ENCODE results near the gene PHACTR2.
"Not testable (repeated sequence)": the region's sequence is repeated elsewhere in the genome, so short reads cannot be mapped to it uniquely, and the experiment has no call there.

The PHACTR2 gene

DNA sequence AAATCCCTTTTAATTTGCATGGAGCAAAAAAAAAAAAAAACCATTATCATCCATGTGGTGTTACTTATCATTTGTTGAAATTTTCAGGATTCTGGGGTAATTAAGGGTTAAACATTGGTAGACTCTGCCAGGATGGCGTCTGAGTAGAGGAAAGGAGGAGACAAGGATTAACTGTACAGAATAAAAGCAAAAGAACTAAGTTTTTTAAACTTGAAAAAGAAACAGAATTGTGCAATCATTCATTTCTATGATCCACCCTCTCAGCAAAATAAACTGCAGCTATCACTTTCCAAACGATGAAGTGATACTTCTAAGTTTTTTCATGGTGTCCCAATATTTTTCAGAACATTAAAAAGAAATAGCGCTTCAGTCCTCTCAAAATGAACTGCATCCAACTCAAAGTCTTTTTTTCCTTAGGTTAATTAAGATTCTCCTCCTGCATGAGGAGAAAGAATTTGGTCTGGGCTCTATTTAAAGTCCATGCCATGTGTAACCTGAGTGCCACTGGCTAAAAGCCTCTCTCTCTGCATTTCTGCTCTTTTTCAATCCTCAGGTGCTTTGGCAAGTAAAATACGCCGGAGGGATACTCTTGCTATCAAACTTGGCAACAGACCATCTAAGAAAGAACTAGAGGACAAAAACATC lies 95.9 kb downstream of the PHACTR2 start:
- no peak for DNase-seq

DNA sequence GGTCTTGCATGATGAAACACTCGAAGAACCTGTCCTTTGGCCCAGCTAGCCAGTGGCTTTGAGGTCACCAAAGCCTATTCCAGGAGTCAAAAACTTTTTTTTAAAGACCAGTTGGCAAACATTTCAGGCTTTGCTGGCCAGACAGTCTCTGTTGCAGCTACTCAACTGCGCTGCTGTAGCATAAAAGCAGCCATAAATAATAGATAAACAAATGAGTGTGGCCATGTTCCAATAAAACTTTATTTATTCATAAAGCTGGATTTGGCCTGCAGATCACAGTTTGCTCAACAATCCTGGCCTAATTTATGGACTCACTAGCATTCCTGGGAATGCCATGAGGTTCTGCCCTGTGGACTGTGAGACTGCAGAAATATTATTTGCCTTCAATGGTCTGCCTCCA lies 96.6 kb downstream of the PHACTR2 start:
- no peak for DNase-seq

DNA sequence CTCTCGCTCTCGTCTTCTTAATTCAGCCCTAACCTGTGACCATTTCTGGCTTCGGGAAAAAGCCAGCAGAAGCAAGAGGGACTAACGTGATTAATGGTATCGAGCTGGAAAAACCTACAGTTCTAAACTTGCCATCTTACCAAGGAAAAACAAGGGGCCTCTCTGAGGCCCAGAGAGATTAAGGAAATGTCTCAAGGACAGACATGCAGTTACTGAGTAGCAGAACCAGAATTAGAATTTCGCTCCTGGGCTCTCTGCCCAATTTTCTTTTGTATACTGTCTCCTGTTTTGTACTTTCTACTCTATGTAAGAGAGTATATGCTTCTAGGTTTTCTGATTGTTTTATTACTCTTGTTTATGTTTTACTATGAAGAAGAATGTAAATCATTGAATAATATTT lies 97.6 kb downstream of the PHACTR2 start:
- no peak for DNase-seq

DNA sequence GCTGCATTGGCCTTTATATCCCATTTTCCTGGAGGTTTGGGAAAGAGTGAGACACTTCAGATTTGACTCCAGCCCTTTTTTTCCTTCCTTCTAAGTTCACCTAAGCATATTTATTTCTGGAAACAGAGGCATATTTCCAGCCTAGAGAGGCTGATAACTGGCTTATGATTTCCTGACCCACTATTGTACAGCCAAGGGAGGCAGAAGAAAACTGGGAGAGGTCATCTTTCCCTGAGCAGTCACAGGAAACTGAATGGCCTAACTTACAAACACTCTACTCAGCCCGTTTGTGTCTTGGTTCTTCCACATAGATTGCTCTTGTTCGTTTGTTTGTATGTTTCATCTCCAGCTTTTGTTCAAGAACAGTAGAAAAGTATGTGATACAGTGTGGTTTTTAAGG lies 101.2 kb downstream of the PHACTR2 start:
- DNase-seq = no peak

DNA sequence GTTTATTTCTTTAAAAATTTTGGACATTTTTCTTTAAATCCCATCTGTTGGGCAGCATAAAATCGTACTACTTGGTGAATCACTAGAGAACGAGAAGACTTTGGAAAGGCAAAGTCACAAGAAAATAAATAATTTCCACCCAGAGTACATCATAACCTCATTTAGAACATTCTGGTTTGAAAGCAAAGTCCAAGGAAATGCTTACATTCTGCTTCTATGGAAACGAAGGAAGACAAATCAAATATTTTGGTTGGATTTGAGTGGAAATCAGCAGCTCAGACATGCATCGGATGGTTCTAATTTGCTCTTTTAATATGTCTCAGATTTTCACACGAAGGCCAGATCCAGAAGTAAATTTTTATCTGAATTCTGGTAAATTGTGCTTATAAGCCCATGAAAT lies 104.7 kb downstream of the PHACTR2 start:
- no peak for DNase-seq

DNA sequence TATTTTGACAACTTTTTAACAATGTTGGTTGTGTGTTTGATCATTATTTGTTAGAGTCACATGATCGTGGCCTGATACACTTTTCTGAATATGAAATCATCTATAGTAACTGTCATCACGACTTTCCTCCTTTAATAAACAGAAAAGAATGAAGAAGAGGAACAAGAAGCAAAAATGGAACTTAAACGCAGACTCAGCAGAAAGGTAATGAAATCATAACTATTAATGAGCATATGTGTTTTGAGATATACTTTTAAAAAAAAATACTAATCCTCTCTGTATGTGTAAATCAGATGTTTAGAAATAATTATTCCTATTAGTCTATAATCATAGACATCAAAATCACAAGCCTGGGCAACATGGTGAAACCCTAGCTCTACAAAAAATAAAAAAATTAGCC lies 105.3 kb downstream of the PHACTR2 start:
- DNase-seq = no peak

DNA sequence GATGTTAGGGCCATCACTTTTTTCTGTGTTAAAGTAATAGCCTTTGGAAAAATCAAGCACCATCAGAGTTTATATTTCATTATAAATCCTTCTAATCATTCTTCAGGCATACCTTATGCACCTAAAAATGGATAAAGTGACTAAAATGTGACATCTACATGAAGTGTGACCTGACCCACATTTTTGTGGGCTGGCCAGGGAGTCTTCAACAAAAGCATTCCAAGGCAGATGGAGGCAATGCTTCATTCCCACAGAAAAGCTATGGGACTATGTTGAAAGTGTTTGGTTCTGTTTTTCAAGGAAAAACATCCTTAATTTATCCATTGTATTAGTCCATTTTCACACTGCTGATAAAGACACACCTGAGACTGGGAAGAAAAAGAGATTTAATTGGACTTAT lies 106.6 kb downstream of the PHACTR2 start:
- no peak for DNase-seq

DNA sequence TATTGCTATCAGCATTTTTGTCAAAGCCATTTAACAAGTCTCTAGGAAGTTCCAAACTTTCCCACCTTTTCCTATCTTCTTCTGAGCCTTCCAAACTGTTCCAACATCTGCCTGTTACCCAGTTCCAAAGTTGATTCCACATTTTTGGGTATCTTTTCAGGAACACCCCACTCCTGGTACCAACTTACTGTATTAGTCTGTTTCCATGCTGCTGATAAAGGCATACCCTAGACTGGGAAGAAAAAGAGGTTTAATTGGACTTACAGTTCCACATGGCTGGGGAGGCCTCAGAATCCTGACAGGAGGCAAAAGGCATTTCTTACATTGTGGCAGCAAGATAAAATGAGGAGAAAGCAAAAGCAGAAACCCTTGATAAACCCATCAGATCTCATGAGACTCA lies 108.6 kb downstream of the PHACTR2 start:
- not testable (repeated sequence) for DNase-seq

DNA sequence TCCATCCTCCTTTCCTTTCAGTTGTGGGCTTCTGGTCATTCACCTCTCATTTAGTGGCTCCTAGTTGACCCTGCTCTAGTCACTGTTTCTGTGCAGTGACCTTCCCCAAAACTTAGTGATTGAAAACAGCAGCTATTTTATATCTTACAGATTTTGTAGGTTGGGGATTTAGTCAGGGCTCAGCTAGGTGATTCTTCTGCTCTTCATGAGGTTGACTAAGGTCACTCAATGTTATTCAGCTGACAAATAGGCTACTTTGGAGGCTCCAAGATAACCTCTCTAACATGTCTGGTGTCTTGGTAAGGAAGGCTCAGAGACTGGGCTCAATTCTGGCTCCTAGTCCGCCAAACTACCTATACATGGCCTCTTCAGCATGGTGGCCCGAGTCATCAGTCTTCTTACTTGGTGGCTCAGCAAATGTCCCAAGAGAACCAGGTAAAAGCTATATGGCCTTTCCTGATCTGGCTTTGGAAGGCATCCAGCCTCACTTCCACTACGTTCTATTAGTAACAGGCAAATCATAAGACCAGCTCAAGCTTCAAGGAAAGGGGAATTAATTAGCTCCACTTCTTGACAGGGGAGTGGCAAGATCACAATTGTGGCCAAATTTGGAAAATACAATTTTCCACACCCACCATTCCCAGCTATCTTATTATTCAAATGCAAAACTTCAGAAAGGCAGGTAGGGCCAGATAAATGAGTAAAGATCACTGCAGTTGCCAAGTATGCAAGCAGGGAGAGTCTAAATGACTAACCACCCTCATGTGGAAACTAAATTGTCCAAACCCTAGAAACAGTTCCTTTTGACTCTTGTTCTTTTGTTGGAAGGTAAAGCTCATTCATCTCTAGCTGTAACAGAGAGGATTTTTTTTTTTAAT lies 114.9 kb downstream of the PHACTR2 start:
- no peak for DNase-seq

DNA sequence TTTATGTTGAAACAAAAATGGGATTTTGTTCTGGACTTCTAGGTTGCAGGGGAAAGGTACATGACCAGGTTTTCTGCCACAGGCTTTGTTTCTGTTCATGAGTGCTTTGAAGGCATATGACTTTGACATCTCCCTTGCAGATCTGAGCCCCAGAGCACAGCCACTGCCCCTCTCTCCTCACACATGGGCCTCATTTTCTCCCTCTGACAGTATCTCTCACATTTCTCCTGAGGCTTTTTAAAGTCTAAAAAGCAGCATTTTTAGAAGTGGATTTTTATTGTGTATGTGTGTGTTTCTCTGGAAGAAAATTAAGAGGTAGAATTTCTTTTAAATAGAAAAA lies 115.5 kb downstream of the PHACTR2 start:
- DNase-seq = no peak

DNA sequence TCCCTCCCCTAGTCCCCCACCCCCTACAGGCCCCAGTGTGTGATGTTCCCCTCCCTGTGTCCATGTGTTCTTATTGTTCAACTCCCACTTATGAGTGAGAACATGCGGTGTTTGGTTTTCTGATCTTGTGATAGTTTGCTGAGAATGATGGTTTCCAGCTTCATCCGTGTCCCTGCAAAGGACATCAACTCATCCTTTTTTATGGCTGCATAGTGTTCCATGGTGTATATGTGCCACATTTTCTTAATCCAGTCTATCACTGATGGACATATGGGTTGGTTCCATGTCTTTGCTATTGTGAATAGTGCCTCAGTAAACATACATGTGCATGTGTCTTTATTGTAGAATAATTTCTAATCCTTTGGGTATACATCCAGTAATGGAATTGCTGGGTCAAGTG lies 118.8 kb downstream of the PHACTR2 start:
- not testable (repeated sequence) for DNase-seq

DNA sequence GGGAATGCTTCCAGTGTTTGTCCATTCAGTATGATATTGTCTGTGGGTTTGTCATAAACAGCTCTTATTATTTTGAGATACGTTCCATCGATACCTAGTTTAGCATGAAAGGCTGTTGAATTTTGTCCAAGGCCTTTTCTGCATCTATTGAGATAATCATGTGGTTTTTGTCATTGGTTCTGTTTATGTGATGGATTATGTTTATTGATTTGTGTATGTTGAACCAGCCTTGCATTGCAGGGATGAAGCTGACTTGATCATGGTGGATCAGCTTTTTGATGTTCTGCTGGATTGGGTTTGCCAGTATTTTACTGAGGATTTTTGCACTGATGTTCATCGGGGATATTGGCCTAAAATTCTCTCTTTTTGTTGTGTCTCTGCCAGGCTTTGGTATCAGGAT lies 120.7 kb downstream of the PHACTR2 start:
- not testable (repeated sequence) for DNase-seq

DNA sequence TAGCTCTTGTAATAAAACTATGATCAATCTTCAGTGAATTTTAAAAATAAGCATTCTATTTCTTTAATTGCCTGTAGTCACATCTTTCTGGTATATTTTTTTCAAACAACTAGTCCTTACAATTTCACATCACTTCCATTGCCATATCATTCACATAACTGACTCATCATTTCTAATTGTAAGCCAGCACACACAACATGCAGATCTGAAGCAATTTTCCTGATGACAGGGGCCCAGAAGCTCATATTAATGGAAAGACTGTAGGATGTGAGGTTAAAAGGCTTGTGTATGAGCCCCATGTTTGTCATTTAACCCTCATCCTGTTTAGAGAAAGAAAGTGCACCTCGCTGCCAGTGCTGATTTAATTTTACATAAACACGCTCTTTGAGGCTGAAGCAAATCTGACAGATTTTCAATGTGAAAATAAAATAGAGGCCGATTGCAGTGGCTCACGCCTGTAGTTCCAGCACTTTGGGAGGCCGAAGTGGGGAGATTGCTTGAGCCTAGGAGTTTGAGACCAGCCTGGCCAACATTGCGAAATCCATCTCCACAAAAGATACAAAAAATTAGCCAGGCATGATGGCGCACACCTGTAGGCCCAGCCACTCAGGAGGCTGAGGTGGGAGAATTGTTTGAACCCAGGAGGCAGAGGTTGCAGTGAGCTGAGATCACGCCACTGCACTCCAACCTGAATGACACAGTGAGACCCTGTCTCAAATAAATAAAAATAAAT lies 125.2 kb downstream of the PHACTR2 start:
- DNase-seq = no peak

DNA sequence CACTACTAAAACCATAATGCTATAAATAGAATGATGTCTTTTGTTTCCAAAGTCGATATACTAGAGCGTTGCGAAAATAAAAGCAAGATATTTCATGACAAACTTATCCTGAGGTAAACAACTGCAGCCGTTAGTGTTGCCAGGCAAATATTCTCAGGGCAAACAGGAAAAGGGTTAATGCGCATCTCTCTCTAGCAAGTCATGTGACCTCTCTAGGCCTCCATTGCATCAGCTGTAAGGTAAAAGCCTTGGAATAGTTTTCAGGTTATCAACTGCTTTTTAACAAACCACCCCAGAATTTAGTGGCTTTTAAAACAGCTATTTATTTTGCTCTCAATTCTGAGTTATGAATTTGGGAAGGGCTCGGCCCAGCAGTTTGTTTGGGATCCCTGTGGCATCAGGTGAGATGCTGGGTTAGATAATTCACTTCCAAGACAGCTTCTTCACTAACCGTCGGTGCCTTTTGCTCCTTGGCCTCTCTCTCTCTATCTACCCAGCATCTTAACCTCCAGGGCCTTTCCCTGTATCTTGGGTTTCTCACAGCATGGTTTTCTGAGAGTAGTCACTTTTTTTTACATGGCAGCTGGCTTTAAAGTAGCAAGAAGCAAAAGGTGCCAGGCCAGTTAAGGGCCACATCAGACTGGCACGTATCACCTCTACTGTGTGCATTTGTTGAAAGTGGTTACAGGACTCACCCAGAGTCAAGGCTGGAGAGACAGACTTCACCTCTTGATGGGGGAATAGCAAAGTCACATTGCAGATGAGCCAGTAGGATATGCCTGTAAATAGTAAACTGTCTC lies 126.2 kb downstream of the PHACTR2 start:
- no peak for DNase-seq

DNA sequence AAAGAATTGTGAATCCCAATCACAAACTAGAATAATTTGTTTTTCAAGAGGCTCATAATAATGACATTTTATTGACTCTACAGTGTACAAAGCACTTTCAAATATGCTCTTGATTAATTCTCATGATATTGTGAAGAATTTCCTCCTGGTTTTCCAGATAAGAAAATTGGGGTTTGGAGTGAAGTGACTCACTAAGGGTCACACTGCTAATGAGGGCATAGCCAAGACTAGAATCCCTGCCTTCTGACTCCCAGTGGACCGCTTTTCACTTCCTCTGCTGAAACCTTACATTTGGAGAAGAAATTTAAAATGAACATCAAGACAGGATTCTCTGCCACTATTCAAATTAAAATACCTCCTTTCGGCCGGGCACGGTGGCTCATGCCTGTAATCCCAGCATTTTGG lies 127.1 kb downstream of the PHACTR2 start:
- DNase-seq = no peak

DNA sequence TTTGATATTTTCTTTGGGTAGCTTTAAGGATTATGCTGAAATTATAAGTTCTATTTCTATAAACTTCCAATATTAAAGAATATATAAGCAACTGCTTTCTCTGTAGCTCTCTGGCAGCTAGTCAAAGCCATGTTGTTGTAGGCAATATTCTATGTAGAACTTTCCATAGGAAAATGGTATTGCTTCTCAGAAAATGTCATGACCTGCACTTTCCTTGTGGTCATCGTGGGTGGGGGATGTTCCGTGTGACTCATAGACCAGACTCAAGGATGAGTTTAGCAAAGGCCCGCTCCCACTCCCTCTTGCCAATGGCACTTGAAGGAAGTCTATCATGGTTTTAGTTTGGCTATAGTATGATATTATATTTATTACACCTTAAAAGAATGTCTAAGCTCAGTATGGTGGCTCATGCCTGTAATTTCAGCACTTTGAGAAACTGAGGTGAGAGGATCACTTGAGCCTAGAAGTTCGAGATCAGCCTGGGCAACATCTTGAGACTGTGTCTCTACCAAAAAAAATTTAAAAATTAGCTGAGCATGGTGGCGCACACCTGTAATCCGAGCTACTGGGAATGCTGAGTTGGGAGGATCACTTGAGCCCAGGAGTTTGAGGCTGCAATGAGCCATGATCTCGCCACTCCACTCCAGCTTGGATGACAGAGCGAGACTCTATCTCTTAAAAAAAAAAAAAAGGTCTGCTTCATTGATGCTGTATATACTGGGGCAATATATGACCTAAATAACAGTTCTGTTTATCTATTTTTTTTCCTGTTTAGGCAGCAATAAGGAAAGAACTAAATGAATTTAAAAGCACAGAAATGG lies 128.7 kb downstream of the PHACTR2 start:
- no peak for DNase-seq

DNA sequence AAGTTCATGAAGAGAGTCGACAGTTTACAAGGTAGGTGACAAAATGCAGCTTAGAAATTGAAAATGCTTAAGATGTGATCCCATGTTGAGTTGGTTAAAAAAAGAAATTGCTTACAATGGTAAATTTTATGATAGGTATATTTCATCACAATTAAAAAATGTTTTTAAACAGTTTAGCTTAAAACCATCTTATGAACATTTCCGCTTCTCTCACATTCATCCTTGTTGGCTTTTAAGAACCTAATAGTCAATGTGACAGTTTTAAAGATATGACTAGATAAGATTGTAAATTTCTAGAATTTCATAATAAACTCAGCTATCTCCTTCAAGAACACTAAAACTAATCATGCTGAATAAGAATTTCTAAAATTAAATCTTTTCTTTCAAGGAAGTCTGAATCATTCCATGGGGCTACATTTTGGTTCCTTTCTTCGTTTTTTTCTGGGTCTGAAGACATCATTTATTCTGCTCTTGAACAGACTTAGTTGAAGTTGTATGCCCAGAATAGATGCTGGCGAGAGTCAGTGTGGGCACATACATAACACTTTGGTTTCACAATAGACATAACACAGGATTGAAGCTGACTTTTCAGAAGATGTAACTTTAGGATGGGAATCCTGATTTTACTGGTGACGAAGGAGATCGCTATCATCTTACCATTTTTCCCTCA lies 129.5 kb downstream of the PHACTR2 start:
- DNase-seq = no peak

DNA sequence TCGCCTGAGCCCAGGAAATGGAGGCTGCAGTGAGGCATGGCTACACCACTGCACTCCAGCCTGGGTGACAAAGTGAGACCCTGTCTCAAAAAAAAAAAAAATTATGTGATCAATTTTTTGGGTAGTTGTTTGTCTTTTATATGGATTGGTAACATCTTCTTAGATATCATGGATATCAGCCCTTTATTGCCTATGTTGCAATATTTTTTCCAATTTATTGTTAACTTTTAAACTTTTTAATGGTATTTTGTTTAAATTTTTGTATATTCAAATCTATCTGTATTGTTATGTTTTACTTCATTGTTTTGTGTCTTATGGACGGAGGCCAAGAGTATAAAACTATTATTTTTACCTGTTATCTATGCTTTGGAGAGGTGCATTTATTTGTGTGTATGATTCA lies 133.0 kb downstream of the PHACTR2 start:
- DNase-seq = no peak

DNA sequence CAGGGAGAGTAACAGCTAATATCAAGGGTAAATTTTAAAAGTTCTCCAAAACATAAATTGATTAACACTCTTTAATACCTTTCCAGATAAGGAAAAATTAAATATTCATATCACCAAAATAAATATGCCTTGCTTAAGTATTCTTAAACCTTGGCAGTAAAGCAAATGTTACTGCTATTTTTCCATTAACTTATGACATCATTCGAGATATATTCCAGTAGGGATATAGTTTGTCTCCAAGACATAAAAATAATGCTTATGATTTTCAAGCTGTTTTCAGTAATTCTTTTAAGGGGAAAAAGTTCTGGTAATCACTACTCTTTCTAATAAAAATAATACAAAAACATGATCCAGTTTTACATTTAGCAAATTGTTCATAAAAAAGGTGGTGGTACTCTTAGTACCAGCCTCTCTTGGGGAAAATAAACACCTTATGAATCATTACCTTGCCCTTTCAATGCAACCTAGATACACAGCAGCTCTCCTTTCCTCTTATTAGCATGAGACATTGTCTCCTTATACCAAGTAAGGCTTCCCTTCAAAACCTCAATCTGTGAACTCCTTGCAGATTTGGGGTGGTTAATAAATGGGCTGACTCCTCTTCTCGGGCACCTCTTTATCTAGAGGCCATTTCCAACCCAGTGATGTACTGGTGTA lies 133.9 kb downstream of the PHACTR2 start:
- no peak for DNase-seq

DNA sequence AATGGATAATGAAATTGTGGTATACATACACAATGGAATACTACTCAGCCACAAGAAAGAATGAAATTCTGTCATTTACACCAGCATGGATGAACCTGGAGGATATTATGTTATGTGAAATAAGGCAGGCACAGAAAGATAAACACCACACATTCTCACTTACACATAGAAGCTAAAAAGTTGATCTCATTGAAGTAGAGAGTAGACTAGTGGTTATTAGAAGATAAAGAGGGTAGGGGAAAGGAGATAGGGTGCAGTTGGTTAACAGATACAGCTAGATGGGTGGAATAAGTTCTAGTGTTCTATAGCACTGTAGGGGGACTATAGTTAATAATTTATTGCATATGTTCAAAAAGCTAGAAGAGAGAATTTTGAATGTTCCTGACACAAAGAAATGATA lies 139.9 kb downstream of the PHACTR2 start:
- no peak for DNase-seq

DNA sequence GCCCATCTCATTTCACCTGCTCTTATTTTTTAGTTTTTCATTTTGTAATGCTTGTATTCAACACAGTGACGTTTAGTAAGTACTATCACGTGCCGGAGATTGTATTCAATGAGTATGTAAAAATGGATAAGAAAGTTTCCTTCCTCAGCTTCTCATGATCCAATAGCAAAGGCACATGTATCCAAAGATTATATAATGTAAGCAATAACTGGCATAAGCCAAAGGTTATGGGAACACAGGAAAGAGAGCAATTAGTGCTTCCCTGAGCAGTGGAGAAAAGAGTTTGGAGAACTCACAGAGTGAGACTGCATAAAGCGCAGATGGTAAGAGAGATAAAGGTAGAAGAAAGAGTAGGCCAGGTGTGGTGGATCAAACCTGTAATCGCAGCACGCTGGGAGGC lies 143.6 kb downstream of the PHACTR2 start:
- DNase-seq = no peak

All from CD4-positive, alpha-beta T cell treated with Interleukin-4 for 4 hours (primary cell).